WTC11 (cell line): ENCODE data around the gene GSTA4. TPM values are rescaled to one million over a fixed set of nuclear protein-coding genes. Genes with fewer than 3 reads are reported as not detected.

Source experiments
- ATAC-seq: fragments of 200-7000 bp; cut with Tn5 transposase; 2 replicates; pipeline ENCODE4 v1.10.0; 2021; ENCODE audit warnings: mild to moderate bottlenecking, moderate library complexity
- CTCF ChIA-PET: fragments of 300-600 bp; sonication (Branson Sonifier 250); formaldehyde crosslinking; loops from one replicate; lab custom pipeline; 2021; ENCODE audit warnings: antibody characterized with exemption; lab: Charles Lee
- POLR2A ChIA-PET: fragments of 350-600 bp; sonication (Branson Sonifier 250); formaldehyde crosslinking; loops from one replicate; lab custom pipeline; 2021; ENCODE audit warnings: antibody characterized with exemption; lab: Charles Lee
- DNase-seq: peaks from one replicate; pipeline ENCODE4 v3.0.0; 2021; ENCODE audit warnings: low spot score
- H3K27ac Mint-ChIP-seq: 2 replicates; pipeline ENCODE4 v1.8.0; 2021; ENCODE audit warnings: mixed read lengths
- H3K27me3 Mint-ChIP-seq: 2 replicates; pipeline ENCODE4 v1.8.0; 2021; ENCODE audit warnings: low read depth, mild to moderate bottlenecking, moderate library complexity, mixed read lengths
- H3K36me3 Mint-ChIP-seq: 2 replicates; pipeline ENCODE4 v1.8.0; 2021; ENCODE audit warnings: mixed read lengths
- H3K4me1 Mint-ChIP-seq: 2 replicates; pipeline ENCODE4 v1.8.0; 2022; ENCODE audit warnings: mixed read lengths
- H3K4me3 Mint-ChIP-seq: 2 replicates; pipeline ENCODE4 v1.8.0; 2021; ENCODE audit warnings: mild to moderate bottlenecking, moderate library complexity, mixed read lengths
- H3K9me3 Mint-ChIP-seq: 2 replicates; pipeline ENCODE4 v1.8.0; 2021; ENCODE audit warnings: mixed read lengths
- CREM ChIP-seq: sonication (generic); formaldehyde crosslinking; IDR thresholded peaks from 2 replicates; pipeline ENCODE4 v1.8.1; 2022; ENCODE audit warnings: mild to moderate bottlenecking, missing genetic modification reagents, moderate library complexity
- CTCF ChIP-seq: fragments of 200-600 bp; IDR thresholded peaks from 2 replicates; pipeline ENCODE4 v1.8.0; 2022; ENCODE audit warnings: antibody characterized with exemption
- E2F4 ChIP-seq: sonication (generic); formaldehyde crosslinking; IDR thresholded peaks from 2 replicates; pipeline ENCODE4 v1.8.1; 2022; ENCODE audit warnings: low read depth, mild to moderate bottlenecking, moderate library complexity, missing genetic modification reagents, borderline replicate concordance
- ELF4 ChIP-seq: sonication (generic); formaldehyde crosslinking; IDR thresholded peaks from 2 replicates; pipeline ENCODE4 v1.8.1; 2022; ENCODE audit warnings: low read depth, mild to moderate bottlenecking, moderate library complexity, missing genetic modification reagents
- ETV6 ChIP-seq: sonication (generic); formaldehyde crosslinking; IDR thresholded peaks from 2 replicates; pipeline ENCODE4 v1.8.1; 2022; ENCODE audit warnings: mild to moderate bottlenecking, missing genetic modification reagents
- GABPB1 ChIP-seq: sonication (generic); formaldehyde crosslinking; IDR thresholded peaks from 2 replicates; pipeline ENCODE4 v1.8.1; 2023; ENCODE audit warnings: mild to moderate bottlenecking, missing genetic modification reagents
- IRF2 ChIP-seq: sonication (generic); formaldehyde crosslinking; IDR thresholded peaks from 2 replicates; pipeline ENCODE4 v1.8.0; 2022; ENCODE audit warnings: low read depth, missing genetic modification reagents, borderline replicate concordance
- JAZF1 ChIP-seq: fragments of 250-450 bp; sonication (Bioruptor Pico); IDR thresholded peaks from 2 replicates; pipeline ENCODE4 v1.9.0; 2021; ENCODE audit warnings: moderate library complexity, mild to moderate bottlenecking, inconsistent platforms
- MLX ChIP-seq: sonication (generic); formaldehyde crosslinking; IDR thresholded peaks from 2 replicates; pipeline ENCODE4 v1.8.1; 2023; ENCODE audit warnings: mild to moderate bottlenecking, missing genetic modification reagents, moderate library complexity
- MXD4 ChIP-seq: fragments of 250-450 bp; sonication (Bioruptor Pico); IDR thresholded peaks from 2 replicates; pipeline ENCODE4 v1.8.0; 2021; ENCODE audit warnings: mild to moderate bottlenecking, moderate library complexity, borderline replicate concordance
- PREB ChIP-seq: sonication (generic); formaldehyde crosslinking; IDR thresholded peaks from 2 replicates; pipeline ENCODE4 v1.8.1; 2022; ENCODE audit warnings: mild to moderate bottlenecking, missing genetic modification reagents, moderate library complexity, borderline replicate concordance
- PRRX2 ChIP-seq: fragments of 250-450 bp; sonication (Bioruptor Pico); IDR thresholded peaks from 2 replicates; pipeline ENCODE4 v1.8.0; 2021; ENCODE audit warnings: mild to moderate bottlenecking
- SMAD4 ChIP-seq: sonication (generic); formaldehyde crosslinking; IDR thresholded peaks from 2 replicates; pipeline ENCODE4 v1.8.0; 2022; ENCODE audit warnings: mild to moderate bottlenecking, missing genetic modification reagents
- ZMAT4 ChIP-seq: fragments of 250-450 bp; sonication (Bioruptor Pico); IDR thresholded peaks from 2 replicates; pipeline ENCODE4 v1.9.0; 2021; ENCODE audit warnings: mild to moderate bottlenecking
- ZNF232 ChIP-seq: sonication (generic); formaldehyde crosslinking; IDR thresholded peaks from 2 replicates; pipeline ENCODE4 v1.8.0; 2022; ENCODE audit warnings: mild to moderate bottlenecking, missing genetic modification reagents
- ZNF416 ChIP-seq: fragments of 250-450 bp; sonication (Bioruptor Pico); IDR thresholded peaks from 2 replicates; pipeline ENCODE4 v1.9.0; 2021; ENCODE audit warnings: mild to moderate bottlenecking, inconsistent platforms
- ZNF423 ChIP-seq: fragments of 250-450 bp; sonication (Bioruptor Pico); IDR thresholded peaks from 2 replicates; pipeline ENCODE4 v2.1.2; 2022; ENCODE audit warnings: mild to moderate bottlenecking, moderate library complexity
- ZNF671 ChIP-seq: fragments of 250-450 bp; sonication (Bioruptor Pico); IDR thresholded peaks from 2 replicates; pipeline ENCODE4 v1.8.0; 2021; ENCODE audit warnings: mild to moderate bottlenecking
- total RNA-seq: library from RNA; stranded (reverse); gene quantifications from 3 replicates; pipeline ENCODE4 v1.2.3, GENCODE V29; 2021

Gene GSTA4
- total RNA-seq, 1 experiment from 2014 or later: 12.6 TPM

GRCh38 chr6:53014063-53014462 lies 19.0 kb upstream of the GSTA4 start:
- peaks cover 46% of the 10 kb centered on the region for H3K36me3 Mint-ChIP-seq
- ATAC-seq (no peak), DNase-seq (no peak)
- 0 out of 2 replicates have a peak, but pooled peaks cover 3% of the 10 kb centered on the region for H3K4me1 Mint-ChIP-seq
- no peaks in the 10 kb centered on the region for H3K9me3 Mint-ChIP-seq
- CTCF ChIA-PET: no interaction called here
- H3K27me3 Mint-ChIP-seq: no peaks in the 10 kb centered on the region
- TF ChIP-seq ELF4: no peak
- TF ChIP-seq ZNF232 (CRISPR knock-in tag): no peak
- TF ChIP-seq MXD4: no peak
- TF ChIP-seq, all 79 proteins: peak for 0
- no peak overlapping the region for H3K27ac Mint-ChIP-seq
- H3K4me3 Mint-ChIP-seq: no peak overlapping the region
- POLR2A ChIA-PET: no interaction called here

- H3K36me3 Mint-ChIP-seq: peaks cover 43% of the 10 kb centered on the region
- H3K27ac Mint-ChIP-seq: no peak overlapping the region
- no peak overlapping the region for H3K4me3 Mint-ChIP-seq
- H3K9me3 Mint-ChIP-seq: no peaks in the 10 kb centered on the region
- ChIA-PET CTCF (no interaction called here), POLR2A (no interaction called here)
- DNase-seq (no peak), ATAC-seq (no peak)
- TF ChIP-seq E2F4 (CRISPR knock-in tag) (no peak), CREM (CRISPR knock-in tag) (no peak), GABPB1 (CRISPR knock-in tag) (no peak), MXD4 (no peak), MLX (no peak), PREB (CRISPR knock-in tag) (no peak), PRRX2 (CRISPR knock-in tag) (no peak), SMAD4 (CRISPR knock-in tag) (no peak), ETV6 (CRISPR knock-in tag) (no peak)
- H3K4me1 Mint-ChIP-seq: no peaks in the 10 kb centered on the region
- H3K27me3 Mint-ChIP-seq: no peaks in the 10 kb centered on the region
Observed at GRCh38 chr6:53011979-53012378, 16.9 kb upstream of the GSTA4 start.

- H3K27ac Mint-ChIP-seq: no peak overlapping the region
- H3K9me3 Mint-ChIP-seq: no peaks in the 10 kb centered on the region
- ATAC-seq: no peak
- CTCF ChIA-PET: no interaction called here
- POLR2A ChIA-PET: no interaction called here
- H3K27me3 Mint-ChIP-seq: no peaks in the 10 kb centered on the region
- H3K4me1 Mint-ChIP-seq: no peaks in the 10 kb centered on the region
- H3K4me3 Mint-ChIP-seq: no peak overlapping the region
- no peak for TF ChIP-seq MLX
- no peak for TF ChIP-seq IRF2
- no peak for TF ChIP-seq ZMAT4 (CRISPR knock-in tag)
- no peak for TF ChIP-seq ZNF671
- no peak for TF ChIP-seq CTCF
- TF ChIP-seq PREB (CRISPR knock-in tag): no peak
- TF ChIP-seq ZNF423 (CRISPR knock-in tag): no peak
- no peak for TF ChIP-seq JAZF1
- TF ChIP-seq ZNF416 (CRISPR knock-in tag): no peak
- TF ChIP-seq, all 79 proteins: peak for 0
- DNase-seq: no peak
- H3K36me3 Mint-ChIP-seq: peaks cover 43% of the 10 kb centered on the region
Observed at GRCh38 chr6:53010504-53010903, 15.4 kb upstream of the GSTA4 start.
